ENCODE results near the gene AGPAT4. TPM values are rescaled to one million over a fixed set of nuclear protein-coding genes. Genes with fewer than 3 reads are reported as not detected.

The AGPAT4 gene
- total RNA-seq, 1 experiment from 2014 or later: 22.0 TPM

GRCh38 chr6:161132384-161132783 is 141.5 kb downstream of the AGPAT4 start:
- no peaks in the 10 kb centered on the region for H3K9me3 ChIP-seq (ENCODE audit: control insufficient read depth, low read depth, low read length)
- no peaks in the 10 kb centered on the region for H3K4me1 ChIP-seq (ENCODE audit: insufficient read depth, low read length)
- H3T11ph ChIP-seq (ENCODE audit: low read length): no peak overlapping the region
- H3K23ac ChIP-seq (ENCODE audit: insufficient read length, low read depth, low read length): no peak overlapping the region
- H4K91ac ChIP-seq (ENCODE audit: insufficient read length, low read depth, low read length): no peak overlapping the region
- Mint-ChIP-seq H3K27me3 (ENCODE audit: low read depth) (no peaks in the 10 kb centered on the region; the same call in none of the 2 replicates), H3K36me3 (ENCODE audit: insufficient read depth in 1 of 3, low read depth in 3 of 3) (peaks cover 46 to 88% (median 78%) of the 10 kb centered on the region in 3 experiments), H3K4me3 (no peak overlapping the region), H3K4me1 (peaks cover 0 to 10% of the 10 kb centered on the region in 2 experiments; a peak in 2 of 4 replicates), H3K9me3 (peaks cover 23 to 28% of the 10 kb centered on the region in 2 experiments), H3K27ac (no peak overlapping the region)
- H4K20me1 ChIP-seq (ENCODE audit: control insufficient read depth, insufficient read depth, insufficient read length): no peaks in the 10 kb centered on the region
- no peaks in the 10 kb centered on the region for H3K79me2 ChIP-seq (ENCODE audit: insufficient read depth, low read length)
- no peak overlapping the region for H2BK15ac ChIP-seq (ENCODE audit: low read depth, low read length)
- no peak overlapping the region for H4K8ac ChIP-seq (replicated peaks; ENCODE audit: insufficient read length, low read depth, low read length)
- H2AFZ ChIP-seq (ENCODE audit: low read length): no peak overlapping the region
- no peak for DNase-seq
- no peak overlapping the region for H3K4me2 ChIP-seq (ENCODE audit: insufficient read depth, insufficient read length, low read length)
- no peak overlapping the region for H3K18ac ChIP-seq (ENCODE audit: insufficient read length, low read depth, low read length)
- H2AK5ac ChIP-seq (ENCODE audit: insufficient read length, low read length): no peak overlapping the region
- no peak overlapping the region for H2BK20ac ChIP-seq (ENCODE audit: low read depth, low read length, poor library complexity, severe bottlenecking)
- H3K14ac ChIP-seq (ENCODE audit: insufficient read depth, low read length): no peak overlapping the region
- no peak overlapping the region for H3K4ac ChIP-seq (ENCODE audit: low read depth, low read length)
- H4K5ac ChIP-seq (ENCODE audit: insufficient read length, low read depth, low read length): no peak overlapping the region
- no peak overlapping the region for H3K56ac ChIP-seq (ENCODE audit: insufficient read length, low read depth, low read length)
- no peak overlapping the region for H2BK5ac ChIP-seq (ENCODE audit: insufficient read length, low read length)
- H3K27ac ChIP-seq (ENCODE audit: insufficient read length, low read depth, low read length): no peak overlapping the region
- no peak overlapping the region for H3K9ac ChIP-seq (ENCODE audit: extremely low read depth, insufficient read length, low read length)
- H3K23me2 ChIP-seq (ENCODE audit: insufficient read length, low read depth, low read length, poor library complexity, severe bottlenecking): no peaks in the 10 kb centered on the region
- no peak for TF ChIP-seq CTCF (conservative IDR thresholded peaks at IDR 0.05)
- H3K79me1 ChIP-seq (ENCODE audit: insufficient read depth, low read depth, low read length, poor library complexity, severe bottlenecking): no peaks in the 10 kb centered on the region
- H2BK12ac ChIP-seq (ENCODE audit: insufficient read length, low read depth, low read length): no peak overlapping the region
- no peaks in the 10 kb centered on the region for H3K27me3 ChIP-seq (ENCODE audit: insufficient read depth, low read length)
- no peak overlapping the region for H2BK120ac ChIP-seq (ENCODE audit: low read depth, low read length, poor library complexity, severe bottlenecking)
- WGBS (ENCODE audit: extremely low coverage, insufficient read length, low lambda C conversion rate): no CpG with 5 or more reads among the region's 11 CpGs
